HepG2 (cell line): ENCODE results near the gene CFAP69. TPM values are rescaled to one million over a fixed set of nuclear protein-coding genes. Genes with fewer than 3 reads are reported as not detected.

ENCODE experiments used
- HNF4A ChIP-seq: sonication (generic); formaldehyde crosslinking; IDR thresholded peaks from 2 replicates; pipeline ENCODE4 v1.4.0; 2020; ENCODE audit warnings: missing genetic modification reagents
- KDM6A ChIP-seq: IDR thresholded peaks from 2 replicates; pipeline ENCODE4 v1.6.1; 2016; ENCODE audit warnings: low read depth
- MXD4 ChIP-seq: IDR thresholded peaks from 2 replicates; pipeline ENCODE4 v1.6.1; 2016; ENCODE audit warnings: mild to moderate bottlenecking, missing biosample characterization, missing genetic modification reagents
- PCBP1 ChIP-seq: fragments of 200-400 bp; formaldehyde crosslinking; IDR thresholded peaks from 2 replicates; pipeline ENCODE4 v1.6.1; 2017; ENCODE audit warnings: mild to moderate bottlenecking, low read depth, low read length, borderline replicate concordance
- PTBP1 ChIP-seq: fragments of 200-400 bp; formaldehyde crosslinking; IDR thresholded peaks from 2 replicates; pipeline ENCODE4 v1.6.1; 2018; ENCODE audit warnings: low read length, low read depth; ENCODE audit not compliant: poor library complexity, severe bottlenecking
- ZNF296 ChIP-seq: sonication (generic); formaldehyde crosslinking; conservative IDR thresholded peaks from 2 replicates; pipeline ENCODE4 v1.5.0; 2020; ENCODE audit warnings: mild to moderate bottlenecking, missing genetic modification reagents
- ZNF709 ChIP-seq: sonication (generic); formaldehyde crosslinking; IDR thresholded peaks from 2 replicates; pipeline ENCODE4 v1.5.0; 2020; ENCODE audit warnings: mild to moderate bottlenecking, missing genetic modification reagents
- ZNF737 ChIP-seq: sonication (generic); formaldehyde crosslinking; IDR thresholded peaks from 2 replicates; pipeline ENCODE4 v1.5.0; 2020; ENCODE audit warnings: missing genetic modification reagents, mild to moderate bottlenecking, borderline replicate concordance
- ZNF768 ChIP-seq: sonication (generic); formaldehyde crosslinking; IDR thresholded peaks from 2 replicates; pipeline ENCODE4 v1.4.0; 2020; ENCODE audit warnings: missing genetic modification reagents
- ZNF792 ChIP-seq: IDR thresholded peaks from 2 replicates; pipeline ENCODE4 v1.6.1; 2016
- ZSCAN21 ChIP-seq: sonication (generic); formaldehyde crosslinking; IDR thresholded peaks from 2 replicates; pipeline ENCODE4 v1.8.0; 2022; ENCODE audit warnings: mild to moderate bottlenecking, missing genetic modification reagents, moderate library complexity, borderline replicate concordance
- ZSCAN9 ChIP-seq: IDR thresholded peaks from 2 replicates; pipeline ENCODE4 v1.6.1; 2016; ENCODE audit warnings: borderline replicate concordance
- polyA plus RNA-seq, 8 experiments: library from polyadenylated mRNA; depleted of rRNA in 3 of 8; stranded (reverse) in 7 of 8; unstranded in 1 of 8; fragments of >200 nt; fragmentation: Illumina TruSeq in 4 of 8; extraction: Trizol in 4 of 8; gene quantifications; 2 replicates each; pipeline versions ENCODE4 v1.2.1 to v1.2.3, GENCODE V29; 2011 to 2016; ENCODE audit warnings: low read depth in 4 of 8, missing spikeins in 1 of 8, mixed read lengths in 1 of 8; ENCODE audit not compliant: insufficient read depth in 1 of 8
- total RNA-seq, 5 experiments: library from RNA; depleted of rRNA; stranded (reverse); fragments of >200 nt; fragmentation: Illumina TruSeq; extraction: Trizol; gene quantifications; 2 replicates each; pipeline ENCODE4 v1.2.3, GENCODE V29; 2016; ENCODE audit warnings: low read depth in 1 of 5
- TF ChIP-seq, protein P1 (sequence below): sonication (generic); formaldehyde crosslinking; IDR thresholded peaks from 2 replicates; pipeline ENCODE4 v1.4.0; 2020; ENCODE audit warnings: missing genetic modification reagents
- TF ChIP-seq, protein P2 (sequence below): sonication (generic); formaldehyde crosslinking; IDR thresholded peaks from 2 replicates; pipeline ENCODE4; 2020; ENCODE audit warnings: missing genetic modification reagents, mild to moderate bottlenecking, borderline replicate concordance
- TF ChIP-seq, protein P3 (sequence below): IDR thresholded peaks from 2 replicates; pipeline ENCODE4 v1.6.1; 2016
- TF ChIP-seq, protein P4 (sequence below): sonication (generic); formaldehyde crosslinking; IDR thresholded peaks from 2 replicates; pipeline ENCODE4 v1.5.0; 2020; ENCODE audit warnings: mild to moderate bottlenecking, missing genetic modification reagents
- TF ChIP-seq, protein P5 (sequence below): sonication (generic); formaldehyde crosslinking; conservative IDR thresholded peaks from 2 replicates; pipeline ENCODE4 v1.4.0; 2020; ENCODE audit warnings: mild to moderate bottlenecking, missing genetic modification reagents, moderate library complexity
- TF ChIP-seq, protein P6 (sequence below): sonication (generic); formaldehyde crosslinking; IDR thresholded peaks from 2 replicates; pipeline ENCODE4 v1.4.0; 2020; ENCODE audit warnings: missing genetic modification reagents

CFAP69 gene
- total and polyA plus RNA-seq, 2 of the 13 experiments (the other 11 are each of a cell fraction or from before 2014, with no cell fraction given): 2.2 to 4.0 TPM

DNA sequence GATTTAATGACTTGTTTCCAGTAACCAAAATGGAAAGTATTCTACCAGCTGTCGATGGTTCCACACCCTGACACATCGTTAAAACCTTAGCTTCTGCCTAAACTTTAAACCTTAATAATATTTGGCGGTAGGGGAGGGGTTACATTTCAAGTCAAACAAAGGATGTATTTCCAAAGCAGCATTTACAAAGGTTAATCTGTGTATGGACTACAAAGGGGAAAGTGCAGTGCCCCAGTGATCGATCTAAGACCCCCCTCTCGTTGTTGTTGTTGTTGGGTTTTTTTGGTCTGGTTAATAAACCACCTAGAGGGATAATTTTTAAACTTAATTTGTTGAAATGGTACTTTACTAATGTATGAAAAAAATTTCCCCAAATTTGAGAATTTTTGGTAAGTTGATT lies 34.5 kb upstream of the CFAP69 start (continued):
- TF ChIP-seq ZNF737 (CRISPR knock-in tag) (no peak), ZSCAN9 (CRISPR knock-in tag) (no peak), ZNF792 (CRISPR knock-in tag) (no peak), ZNF768 (CRISPR knock-in tag) (no peak), PTBP1 (no peak), ZSCAN21 (CRISPR knock-in tag) (no peak), KDM6A (0 out of 2 replicates have a peak, but pooled peaks have one; percentile 14), ZNF709 (no peak), MXD4 (CRISPR knock-in tag) (no peak), ZNF296 (no peak), PCBP1 (no peak), HNF4A (peak; percentile 61)
- TF ChIP-seq, protein P1, sequence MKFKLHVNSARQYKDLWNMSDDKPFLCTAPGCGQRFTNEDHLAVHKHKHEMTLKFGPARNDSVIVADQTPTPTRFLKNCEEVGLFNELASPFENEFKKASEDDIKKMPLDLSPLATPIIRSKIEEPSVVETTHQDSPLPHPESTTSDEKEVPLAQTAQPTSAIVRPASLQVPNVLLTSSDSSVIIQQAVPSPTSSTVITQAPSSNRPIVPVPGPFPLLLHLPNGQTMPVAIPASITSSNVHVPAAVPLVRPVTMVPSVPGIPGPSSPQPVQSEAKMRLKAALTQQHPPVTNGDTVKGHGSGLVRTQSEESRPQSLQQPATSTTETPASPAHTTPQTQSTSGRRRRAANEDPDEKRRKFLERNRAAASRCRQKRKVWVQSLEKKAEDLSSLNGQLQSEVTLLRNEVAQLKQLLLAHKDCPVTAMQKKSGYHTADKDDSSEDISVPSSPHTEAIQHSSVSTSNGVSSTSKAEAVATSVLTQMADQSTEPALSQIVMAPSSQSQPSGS (CRISPR knock-in tag): no peak
- TF ChIP-seq, protein P2, sequence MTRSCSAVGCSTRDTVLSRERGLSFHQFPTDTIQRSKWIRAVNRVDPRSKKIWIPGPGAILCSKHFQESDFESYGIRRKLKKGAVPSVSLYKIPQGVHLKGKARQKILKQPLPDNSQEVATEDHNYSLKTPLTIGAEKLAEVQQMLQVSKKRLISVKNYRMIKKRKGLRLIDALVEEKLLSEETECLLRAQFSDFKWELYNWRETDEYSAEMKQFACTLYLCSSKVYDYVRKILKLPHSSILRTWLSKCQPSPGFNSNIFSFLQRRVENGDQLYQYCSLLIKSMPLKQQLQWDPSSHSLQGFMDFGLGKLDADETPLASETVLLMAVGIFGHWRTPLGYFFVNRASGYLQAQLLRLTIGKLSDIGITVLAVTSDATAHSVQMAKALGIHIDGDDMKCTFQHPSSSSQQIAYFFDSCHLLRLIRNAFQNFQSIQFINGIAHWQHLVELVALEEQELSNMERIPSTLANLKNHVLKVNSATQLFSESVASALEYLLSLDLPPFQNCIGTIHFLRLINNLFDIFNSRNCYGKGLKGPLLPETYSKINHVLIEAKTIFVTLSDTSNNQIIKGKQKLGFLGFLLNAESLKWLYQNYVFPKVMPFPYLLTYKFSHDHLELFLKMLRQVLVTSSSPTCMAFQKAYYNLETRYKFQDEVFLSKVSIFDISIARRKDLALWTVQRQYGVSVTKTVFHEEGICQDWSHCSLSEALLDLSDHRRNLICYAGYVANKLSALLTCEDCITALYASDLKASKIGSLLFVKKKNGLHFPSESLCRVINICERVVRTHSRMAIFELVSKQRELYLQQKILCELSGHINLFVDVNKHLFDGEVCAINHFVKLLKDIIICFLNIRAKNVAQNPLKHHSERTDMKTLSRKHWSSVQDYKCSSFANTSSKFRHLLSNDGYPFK (CRISPR knock-in tag): no peak
- TF ChIP-seq, protein P3, sequence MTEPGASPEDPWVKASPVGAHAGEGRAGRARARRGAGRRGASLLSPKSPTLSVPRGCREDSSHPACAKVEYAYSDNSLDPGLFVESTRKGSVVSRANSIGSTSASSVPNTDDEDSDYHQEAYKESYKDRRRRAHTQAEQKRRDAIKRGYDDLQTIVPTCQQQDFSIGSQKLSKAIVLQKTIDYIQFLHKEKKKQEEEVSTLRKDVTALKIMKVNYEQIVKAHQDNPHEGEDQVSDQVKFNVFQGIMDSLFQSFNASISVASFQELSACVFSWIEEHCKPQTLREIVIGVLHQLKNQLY (CRISPR knock-in tag): no peak
- TF ChIP-seq, protein P4, sequence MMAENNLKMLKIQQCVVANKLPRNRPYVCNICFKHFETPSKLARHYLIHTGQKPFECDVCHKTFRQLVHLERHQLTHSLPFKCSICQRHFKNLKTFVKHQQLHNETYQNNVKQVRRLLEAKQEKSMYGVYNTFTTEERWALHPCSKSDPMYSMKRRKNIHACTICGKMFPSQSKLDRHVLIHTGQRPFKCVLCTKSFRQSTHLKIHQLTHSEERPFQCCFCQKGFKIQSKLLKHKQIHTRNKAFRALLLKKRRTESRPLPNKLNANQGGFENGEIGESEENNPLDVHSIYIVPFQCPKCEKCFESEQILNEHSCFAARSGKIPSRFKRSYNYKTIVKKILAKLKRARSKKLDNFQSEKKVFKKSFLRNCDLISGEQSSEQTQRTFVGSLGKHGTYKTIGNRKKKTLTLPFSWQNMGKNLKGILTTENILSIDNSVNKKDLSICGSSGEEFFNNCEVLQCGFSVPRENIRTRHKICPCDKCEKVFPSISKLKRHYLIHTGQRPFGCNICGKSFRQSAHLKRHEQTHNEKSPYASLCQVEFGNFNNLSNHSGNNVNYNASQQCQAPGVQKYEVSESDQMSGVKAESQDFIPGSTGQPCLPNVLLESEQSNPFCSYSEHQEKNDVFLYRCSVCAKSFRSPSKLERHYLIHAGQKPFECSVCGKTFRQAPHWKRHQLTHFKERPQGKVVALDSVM (CRISPR knock-in tag): no peak
- TF ChIP-seq, protein P5, sequence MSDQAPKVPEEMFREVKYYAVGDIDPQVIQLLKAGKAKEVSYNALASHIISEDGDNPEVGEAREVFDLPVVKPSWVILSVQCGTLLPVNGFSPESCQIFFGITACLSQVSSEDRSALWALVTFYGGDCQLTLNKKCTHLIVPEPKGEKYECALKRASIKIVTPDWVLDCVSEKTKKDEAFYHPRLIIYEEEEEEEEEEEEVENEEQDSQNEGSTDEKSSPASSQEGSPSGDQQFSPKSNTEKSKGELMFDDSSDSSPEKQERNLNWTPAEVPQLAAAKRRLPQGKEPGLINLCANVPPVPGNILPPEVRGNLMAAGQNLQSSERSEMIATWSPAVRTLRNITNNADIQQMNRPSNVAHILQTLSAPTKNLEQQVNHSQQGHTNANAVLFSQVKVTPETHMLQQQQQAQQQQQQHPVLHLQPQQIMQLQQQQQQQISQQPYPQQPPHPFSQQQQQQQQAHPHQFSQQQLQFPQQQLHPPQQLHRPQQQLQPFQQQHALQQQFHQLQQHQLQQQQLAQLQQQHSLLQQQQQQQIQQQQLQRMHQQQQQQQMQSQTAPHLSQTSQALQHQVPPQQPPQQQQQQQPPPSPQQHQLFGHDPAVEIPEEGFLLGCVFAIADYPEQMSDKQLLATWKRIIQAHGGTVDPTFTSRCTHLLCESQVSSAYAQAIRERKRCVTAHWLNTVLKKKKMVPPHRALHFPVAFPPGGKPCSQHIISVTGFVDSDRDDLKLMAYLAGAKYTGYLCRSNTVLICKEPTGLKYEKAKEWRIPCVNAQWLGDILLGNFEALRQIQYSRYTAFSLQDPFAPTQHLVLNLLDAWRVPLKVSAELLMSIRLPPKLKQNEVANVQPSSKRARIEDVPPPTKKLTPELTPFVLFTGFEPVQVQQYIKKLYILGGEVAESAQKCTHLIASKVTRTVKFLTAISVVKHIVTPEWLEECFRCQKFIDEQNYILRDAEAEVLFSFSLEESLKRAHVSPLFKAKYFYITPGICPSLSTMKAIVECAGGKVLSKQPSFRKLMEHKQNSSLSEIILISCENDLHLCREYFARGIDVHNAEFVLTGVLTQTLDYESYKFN: peak; percentile 85
- TF ChIP-seq, protein P6, sequence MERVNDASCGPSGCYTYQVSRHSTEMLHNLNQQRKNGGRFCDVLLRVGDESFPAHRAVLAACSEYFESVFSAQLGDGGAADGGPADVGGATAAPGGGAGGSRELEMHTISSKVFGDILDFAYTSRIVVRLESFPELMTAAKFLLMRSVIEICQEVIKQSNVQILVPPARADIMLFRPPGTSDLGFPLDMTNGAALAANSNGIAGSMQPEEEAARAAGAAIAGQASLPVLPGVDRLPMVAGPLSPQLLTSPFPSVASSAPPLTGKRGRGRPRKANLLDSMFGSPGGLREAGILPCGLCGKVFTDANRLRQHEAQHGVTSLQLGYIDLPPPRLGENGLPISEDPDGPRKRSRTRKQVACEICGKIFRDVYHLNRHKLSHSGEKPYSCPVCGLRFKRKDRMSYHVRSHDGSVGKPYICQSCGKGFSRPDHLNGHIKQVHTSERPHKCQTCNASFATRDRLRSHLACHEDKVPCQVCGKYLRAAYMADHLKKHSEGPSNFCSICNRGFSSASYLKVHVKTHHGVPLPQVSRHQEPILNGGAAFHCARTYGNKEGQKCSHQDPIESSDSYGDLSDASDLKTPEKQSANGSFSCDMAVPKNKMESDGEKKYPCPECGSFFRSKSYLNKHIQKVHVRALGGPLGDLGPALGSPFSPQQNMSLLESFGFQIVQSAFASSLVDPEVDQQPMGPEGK (CRISPR knock-in tag): 0 out of 2 replicates have a peak, but pooled peaks have one; percentile 29
